Measurements from ENCODE around the gene RASEF.
"Not testable (repeated sequence)": the region's sequence is repeated elsewhere in the genome, so short reads cannot be mapped to it uniquely, and the experiment has no call there.

RASEF gene

DNA sequence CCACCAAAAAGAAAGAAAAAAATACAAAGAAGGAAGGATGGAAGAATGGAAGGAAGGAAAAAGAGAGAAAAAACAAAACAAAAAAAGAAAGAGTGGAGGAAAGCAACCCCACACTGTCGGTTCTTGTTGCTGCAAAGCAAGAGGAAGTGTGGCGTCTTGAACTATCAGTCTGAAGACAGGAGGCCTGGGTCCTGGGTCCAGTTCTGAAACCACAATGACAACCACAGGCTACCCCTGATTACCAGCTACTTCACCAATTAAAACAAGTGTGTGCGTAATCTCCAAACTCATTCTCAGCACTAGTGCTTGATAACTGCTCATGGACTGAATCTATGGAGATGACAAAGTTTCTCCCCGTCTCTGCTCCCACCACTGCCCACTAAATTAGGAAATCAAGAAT lies 93.7 kb downstream of the RASEF start:
- DNase-seq: no peak

DNA sequence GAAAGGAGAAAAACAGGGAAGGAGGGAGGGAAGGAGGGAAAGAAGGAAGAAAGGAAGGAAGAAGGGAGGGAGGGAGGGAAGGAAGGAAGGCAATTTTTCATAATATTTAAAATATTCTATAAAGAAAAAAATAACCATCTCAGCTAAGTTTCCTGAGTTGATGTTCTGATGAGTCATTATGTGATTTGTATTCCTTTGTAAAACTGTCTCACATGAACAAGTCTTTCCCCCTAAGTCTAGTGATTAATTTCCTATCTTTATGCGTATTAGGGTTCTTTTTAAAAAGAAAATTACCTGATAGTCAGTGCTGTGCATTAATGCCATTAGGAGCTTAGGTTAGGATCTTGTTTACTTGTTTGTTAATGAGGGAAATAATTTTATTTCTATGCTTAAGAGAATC lies 94.1 kb downstream of the RASEF start:
- DNase-seq: no peak

DNA sequence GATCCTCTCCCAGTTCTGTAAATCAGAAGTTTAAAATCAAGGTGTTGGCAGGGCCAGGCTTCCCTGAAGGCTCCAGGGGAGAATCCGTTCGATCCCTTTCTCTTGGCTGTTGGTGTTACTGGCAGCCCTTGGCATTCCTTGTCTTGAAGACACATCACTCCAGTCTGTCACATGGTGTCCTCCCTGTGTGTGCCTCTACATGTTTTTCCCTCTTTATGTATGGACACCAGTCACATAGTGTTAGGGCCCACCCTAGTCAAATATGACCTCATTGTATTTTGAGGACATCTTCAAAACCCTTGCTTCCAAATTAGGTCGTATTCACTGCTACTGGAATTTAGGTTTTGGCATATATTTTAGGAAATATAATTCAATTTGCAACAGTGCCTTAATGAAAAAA lies 94.6 kb downstream of the RASEF start:
- DNase-seq: no peak

DNA sequence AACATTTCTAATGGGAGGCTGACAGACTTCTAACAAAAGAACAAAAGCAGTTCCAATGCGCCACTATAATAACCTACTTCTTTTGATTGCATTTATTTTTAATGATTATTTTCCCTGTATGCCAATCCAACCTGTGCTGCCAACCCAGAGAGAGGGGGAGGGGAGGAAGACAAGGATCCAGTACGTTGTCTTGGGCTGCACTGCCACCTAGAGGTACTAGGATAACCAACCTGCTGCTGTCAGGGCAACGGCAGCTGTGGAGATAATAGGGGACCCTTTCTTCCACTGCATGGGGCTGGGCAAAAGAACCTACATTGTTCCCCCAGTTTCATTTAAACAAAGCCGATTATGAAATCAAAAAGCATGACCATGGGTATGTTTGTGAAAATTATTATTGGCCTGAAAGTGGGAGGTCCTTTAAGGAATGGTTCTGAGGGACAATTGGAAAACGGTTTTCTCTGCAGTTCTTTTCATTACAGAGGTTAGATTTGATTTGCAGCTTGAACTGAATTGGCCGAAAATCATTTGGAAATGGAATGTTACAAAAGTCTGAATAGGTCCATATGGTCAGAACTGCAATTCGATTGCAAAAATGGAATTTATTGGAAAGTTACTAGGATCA lies 101.3 kb downstream of the RASEF start:
- DNase-seq: peak; percentile 89

DNA sequence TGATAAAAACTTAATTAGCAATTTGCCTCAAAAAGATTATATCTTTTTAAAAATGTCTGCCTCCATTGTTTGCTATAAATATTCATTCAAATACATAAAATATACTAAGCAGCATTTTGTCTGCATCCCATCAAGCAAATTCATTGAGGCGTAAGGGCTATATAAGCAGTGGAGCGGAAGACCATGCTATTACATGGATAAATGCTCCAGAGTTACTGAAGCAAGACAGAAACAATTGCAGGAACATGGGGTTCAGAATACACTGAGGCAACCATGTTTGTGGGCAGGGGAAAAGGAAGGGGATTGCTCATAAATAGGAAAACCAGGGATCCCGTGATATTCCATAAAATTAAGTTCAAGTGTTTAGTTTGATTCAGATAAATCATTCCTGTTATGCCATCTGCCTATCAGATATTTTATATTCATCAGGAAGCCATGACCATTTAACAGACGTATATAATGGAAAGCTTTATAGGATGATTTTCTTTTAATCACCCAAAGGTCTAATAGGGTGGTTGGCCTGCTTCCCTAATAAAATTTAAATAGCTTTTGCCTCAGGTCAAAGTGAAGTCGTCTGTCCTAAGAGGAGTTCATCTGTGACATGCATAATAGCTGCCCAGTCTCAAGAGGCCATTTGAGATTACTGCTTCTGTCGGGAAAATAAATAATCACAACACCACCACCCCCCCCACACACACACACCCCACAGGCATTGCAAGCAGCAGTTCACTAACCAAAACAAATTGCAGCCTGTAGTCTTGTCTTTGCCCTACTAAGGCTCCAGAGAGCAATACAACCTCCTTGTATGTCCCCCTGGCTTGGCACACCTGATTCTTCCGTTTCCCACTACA lies 105.2 kb downstream of the RASEF start:
- DNase-seq: peak; percentile 40

DNA sequence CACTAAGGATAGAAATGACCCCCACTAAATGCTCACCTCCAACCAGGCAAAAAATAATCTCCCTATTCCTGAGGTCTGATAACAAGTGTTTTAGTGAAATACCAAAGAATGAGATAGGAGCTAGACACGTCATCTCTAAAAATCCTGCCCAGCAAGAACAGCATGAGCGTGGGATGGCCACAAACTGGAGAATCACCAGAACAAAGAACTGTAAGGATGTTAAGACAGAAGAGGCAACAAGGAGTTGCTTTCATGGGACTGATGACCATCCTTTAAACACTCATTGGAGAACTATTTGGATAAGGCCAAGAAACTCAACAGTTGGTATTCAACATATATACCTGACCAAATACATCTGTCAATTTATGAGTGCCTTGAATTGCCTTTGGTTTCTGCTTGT lies 113.7 kb downstream of the RASEF start:
- DNase-seq: no peak

DNA sequence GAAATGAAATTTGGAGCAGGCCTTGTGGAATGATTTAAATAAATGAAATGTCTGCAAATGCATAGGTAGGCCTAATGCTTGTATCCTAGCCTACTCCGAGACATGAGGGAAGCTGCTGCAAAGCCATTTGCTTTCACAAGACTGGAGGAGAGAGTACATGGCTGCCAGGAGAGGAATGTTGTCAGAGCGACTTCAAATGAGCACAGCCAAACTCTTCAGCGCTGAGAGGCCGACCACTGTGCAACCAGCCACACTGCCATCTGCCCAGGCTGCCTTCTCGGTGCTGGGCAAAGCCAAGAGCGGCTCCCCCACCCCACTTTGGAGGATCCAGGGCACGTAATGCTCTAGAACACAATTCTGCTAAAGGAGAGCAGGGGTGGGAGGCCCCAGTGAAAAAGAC lies 122.6 kb downstream of the RASEF start:
- no peak for DNase-seq

DNA sequence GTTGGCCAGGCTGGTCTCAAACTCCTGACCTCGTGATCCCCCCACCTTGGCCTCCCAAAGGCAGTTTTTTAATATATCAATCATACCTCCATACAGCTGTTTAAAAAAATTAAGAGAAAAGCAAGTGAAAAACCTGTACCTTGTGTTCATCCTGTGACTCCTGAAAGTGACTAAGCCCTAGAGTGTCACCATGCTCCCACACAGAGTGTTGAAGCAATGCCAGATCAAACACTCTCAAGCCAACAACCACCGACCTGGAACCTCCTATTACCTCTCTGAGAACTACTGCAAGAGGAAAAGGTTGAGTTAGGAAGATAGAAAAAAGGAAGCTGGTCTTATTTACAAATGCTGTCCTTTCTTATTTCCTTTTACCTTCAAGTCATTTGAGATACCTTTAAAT lies 123.5 kb downstream of the RASEF start:
- peak; percentile 32 for DNase-seq

DNA sequence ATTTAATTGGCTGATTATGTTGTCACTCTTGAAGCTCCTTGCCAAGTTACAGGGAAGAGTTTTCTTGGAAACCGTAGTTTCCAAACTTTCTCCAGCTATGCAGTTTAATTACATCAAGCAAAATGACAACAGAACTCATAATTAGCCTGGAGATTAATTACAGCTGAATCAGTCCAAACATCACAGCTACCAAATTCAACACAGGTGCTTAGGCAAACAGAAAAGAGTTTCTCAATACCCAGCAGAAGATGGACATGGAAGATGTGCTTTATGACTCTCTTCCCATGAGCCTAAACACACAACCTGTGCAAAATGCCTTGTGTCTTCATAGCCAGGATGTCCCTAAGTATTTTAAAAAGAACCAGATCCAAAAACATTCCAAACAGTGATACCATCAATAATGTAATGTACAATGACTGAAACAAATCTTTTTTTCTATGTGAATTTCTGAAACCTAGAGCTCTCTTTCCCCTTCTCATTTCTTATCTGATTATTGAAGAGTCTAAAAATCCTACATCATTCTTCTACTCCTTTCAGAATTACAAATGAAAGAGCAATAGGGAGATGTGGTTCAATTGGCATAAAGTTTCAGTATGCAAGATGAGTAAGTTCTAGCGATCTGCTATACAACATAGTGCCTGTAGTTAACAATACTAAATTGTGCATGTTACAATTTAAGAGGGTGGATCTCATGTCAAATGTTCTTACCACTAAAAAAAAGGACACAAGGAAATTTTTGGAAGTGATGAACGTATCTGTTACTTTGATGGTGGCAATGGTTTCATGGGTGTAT lies 124.3 kb downstream of the RASEF start:
- no peak for DNase-seq

DNA sequence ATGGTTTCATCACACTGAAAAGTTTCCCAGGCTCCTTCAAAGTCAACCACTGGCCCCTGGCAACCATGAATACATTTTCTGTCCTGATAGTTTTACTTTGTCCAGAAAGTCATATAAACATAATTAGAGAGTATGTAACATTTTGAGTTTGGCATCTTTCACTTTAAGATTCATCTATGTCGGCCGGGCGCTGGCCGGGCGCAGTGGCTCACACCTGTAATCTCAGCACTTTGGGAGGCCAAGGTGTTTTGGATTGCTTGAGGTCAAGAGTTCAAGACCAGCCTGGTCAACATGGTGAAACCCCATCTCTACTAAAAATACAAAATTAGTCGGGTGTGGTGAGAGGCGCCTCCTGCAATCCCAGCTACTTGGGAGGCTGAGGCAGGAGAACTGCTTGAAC lies 126.4 kb downstream of the RASEF start:
- DNase-seq: not testable (repeated sequence)

DNA sequence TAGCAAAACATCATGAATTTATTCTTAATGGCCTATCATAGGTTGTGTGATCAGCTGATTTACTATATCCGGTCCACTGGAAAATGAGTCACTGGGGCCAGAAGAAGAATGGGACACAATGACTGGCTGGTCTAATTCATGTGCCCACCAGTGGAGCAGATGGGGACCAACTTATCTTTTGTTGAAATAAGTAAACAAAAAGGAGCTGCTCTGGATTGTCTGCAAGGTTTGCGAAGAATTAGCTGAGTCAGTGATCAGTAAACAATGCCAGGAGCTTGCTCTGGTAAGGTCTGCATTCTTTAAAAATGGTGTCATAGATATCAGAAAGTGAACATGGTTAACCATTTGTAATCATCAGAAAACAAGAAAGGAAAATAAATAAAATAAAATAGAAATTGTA lies 128.0 kb downstream of the RASEF start:
- no peak for DNase-seq

DNA sequence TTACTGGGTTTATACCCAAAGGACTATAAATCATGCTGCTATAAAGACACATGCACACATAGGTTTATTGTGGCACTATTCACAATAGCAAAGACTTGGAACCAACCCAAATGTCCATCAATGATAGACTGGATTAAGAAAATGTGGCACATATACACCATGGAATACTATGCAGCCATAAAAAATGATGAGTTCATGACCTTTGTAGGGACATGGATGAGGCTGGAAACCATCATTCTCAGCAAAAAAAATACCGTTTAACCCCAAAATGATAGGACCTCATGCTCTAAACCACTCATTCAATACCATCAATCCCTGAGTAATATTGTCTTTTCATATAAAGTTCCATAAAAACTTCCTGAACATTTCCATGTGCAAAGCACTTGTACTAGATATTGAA lies 128.9 kb downstream of the RASEF start:
- DNase-seq: not testable (repeated sequence)

DNA sequence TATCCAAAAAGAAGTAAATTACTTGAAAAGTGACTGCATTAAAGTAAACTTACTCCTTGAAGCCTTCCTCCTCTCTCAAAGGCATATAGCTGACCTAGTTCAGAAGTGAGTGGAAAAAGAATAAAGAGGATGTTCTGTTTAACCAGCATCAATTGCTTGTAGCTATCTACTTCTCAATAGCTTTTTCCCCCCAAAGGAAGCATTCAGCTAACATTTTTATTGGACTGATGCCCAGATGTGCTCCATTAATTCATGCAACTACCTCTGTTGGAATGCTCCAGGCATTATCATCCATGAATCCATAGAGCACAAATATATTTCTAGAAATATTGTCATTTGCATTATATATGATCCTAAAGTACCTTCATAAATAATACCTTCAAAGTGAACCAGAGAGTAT lies 132.8 kb downstream of the RASEF start:
- peak; percentile 12 for DNase-seq
